GM15510 (cell line): ENCODE measurements around the gene NSUN3.

ENCODE experiments used
- POLR2A ChIP-seq: IDR thresholded peaks from 3 replicates; pipeline ENCODE4 v1.6.1; 2011; ENCODE audit warnings: borderline replicate concordance; ENCODE audit not compliant: insufficient read length; ENCODE audit errors: extremely low read depth

NSUN3 gene

GRCh38 chr3:94099311-94099710, 36.5 kb downstream of the NSUN3 start:
- TF ChIP-seq POLR2A, result no peak

GRCh38 chr3:94101860-94102259, 39.0 kb downstream of the NSUN3 start:
- TF ChIP-seq POLR2A, result no peak

- TF ChIP-seq POLR2A, result no peak
Observed at GRCh38 chr3:94106268-94106667, 43.4 kb downstream of the NSUN3 start.

GRCh38 chr3:94110854-94111253, 48.0 kb downstream of the NSUN3 start:
- TF ChIP-seq POLR2A, result no peak

- TF ChIP-seq POLR2A, result no peak
Observed at GRCh38 chr3:94114666-94115065, 51.8 kb downstream of the NSUN3 start.

- no peak for TF ChIP-seq POLR2A
Observed at GRCh38 chr3:94115482-94115881, 52.6 kb downstream of the NSUN3 start.

- TF ChIP-seq POLR2A, result no peak
Observed at GRCh38 chr3:94117729-94118128, 54.9 kb downstream of the NSUN3 start.

- TF ChIP-seq POLR2A, result no peak
Observed at GRCh38 chr3:94118390-94118789, 55.5 kb downstream of the NSUN3 start.

- no peak for TF ChIP-seq POLR2A
Observed at GRCh38 chr3:94121161-94121560, 58.3 kb downstream of the NSUN3 start.

GRCh38 chr3:94127115-94127514, 64.3 kb downstream of the NSUN3 start:
- no peak for TF ChIP-seq POLR2A

GRCh38 chr3:94130690-94131089, 67.8 kb downstream of the NSUN3 start:
- TF ChIP-seq POLR2A, result no peak

GRCh38 chr3:94132777-94133176, 69.9 kb downstream of the NSUN3 start:
- TF ChIP-seq POLR2A, result no peak

GRCh38 chr3:94136133-94136532, 73.3 kb downstream of the NSUN3 start:
- no peak for TF ChIP-seq POLR2A

- TF ChIP-seq POLR2A, result no peak
Observed at GRCh38 chr3:94137377-94137776, 74.5 kb downstream of the NSUN3 start.

- no peak for TF ChIP-seq POLR2A
Observed at GRCh38 chr3:94146455-94146854, 83.6 kb downstream of the NSUN3 start.

- TF ChIP-seq POLR2A, result no peak
Observed at GRCh38 chr3:94147012-94147411, 84.2 kb downstream of the NSUN3 start.

GRCh38 chr3:94150113-94150512, 87.3 kb downstream of the NSUN3 start:
- no peak for TF ChIP-seq POLR2A
